Vagina (tissue), 2 donors: Measurements from ENCODE around the gene DCLK2. TPM values are rescaled to one million over a fixed set of nuclear protein-coding genes. Genes with fewer than 3 reads are reported as not detected.

Source experiments
- DNase-seq, 2 donors: peaks; one replicate each; pipeline ENCODE4 v3.0.0-alpha.2; 2017; ENCODE audit errors: extremely low spot score in 2 of 2
- H3K27ac ChIP-seq: fragments of 200-600 bp; sonication (generic); one replicate; pipeline ENCODE4 v1.5.1; 2019
- H3K27me3 ChIP-seq: fragments of 200-600 bp; sonication (generic); one replicate; pipeline ENCODE4 v1.5.1; 2019
- H3K36me3 ChIP-seq, 2 donors: fragments of 200-600 bp; sonication (generic); one replicate each; pipeline ENCODE4 v1.5.1; 2017 to 2019
- H3K4me1 ChIP-seq: fragments of 200-600 bp; sonication (generic); one replicate; pipeline ENCODE4 v1.5.1; 2019
- H3K4me3 ChIP-seq, 2 donors: fragments of 200-600 bp; sonication (generic); 1 replicate in 1 of 2; 2 replicates in 1 of 2; pipeline ENCODE4 v1.5.1; 2016 to 2019
- H3K9me3 ChIP-seq: fragments of 200-600 bp; sonication (generic); one replicate; pipeline ENCODE4 v1.5.1; 2019
- POLR2A ChIP-seq, 2 donors: fragments of 450-650 bp; IDR thresholded peaks; one replicate each; pipeline ENCODE4 v1.6.1; 2017; ENCODE audit warnings: antibody characterized with exemption in 2 of 2, mild to moderate bottlenecking in 2 of 2, moderate library complexity in 2 of 2
- POLR2AphosphoS5 ChIP-seq, 2 donors: sonication (generic); formaldehyde crosslinking; IDR thresholded peaks; one replicate each; pipeline ENCODE4 v1.9.0; 2017; ENCODE audit warnings: antibody characterized with exemption in 2 of 2, mild to moderate bottlenecking in 2 of 2, low read depth in 1 of 2; ENCODE audit not compliant: insufficient read depth in 1 of 2
- intact Hi-C: fragments of 100-400 bp; cut with DNase I; formaldehyde crosslinking; loops from one replicate; pipeline ENCODE4 v1.15.1; 2023
- total RNA-seq: library from RNA; depleted of rRNA; stranded (reverse); fragments of >200 nt; gene quantifications from one replicate; pipeline ENCODE4 v1.2.3, GENCODE V29; 2016
- TF ChIP-seq, protein P1 (sequence below), 3 experiments: fragments of 450-650 bp in 2 of 3; fragments of 200-600 bp in 1 of 3; sonication (generic) in 1 of 3; IDR thresholded peaks; one replicate each; pipeline ENCODE4 v1.5.1; 2017 to 2019; ENCODE audit warnings: antibody characterized with exemption in 3 of 3, mild to moderate bottlenecking in 2 of 3, moderate library complexity in 2 of 3

Gene DCLK2
- total RNA-seq, 1 donor from 2014 or later: 5.9 TPM

- TF ChIP-seq POLR2A (IDR thresholded peaks at IDR 0.05) (no peak), POLR2AphosphoS5 (IDR thresholded peaks at IDR 0.05; ENCODE audit: insufficient read depth in 1 of 2, low read depth in 1 of 2) (no peak)
- TF ChIP-seq, protein P1, sequence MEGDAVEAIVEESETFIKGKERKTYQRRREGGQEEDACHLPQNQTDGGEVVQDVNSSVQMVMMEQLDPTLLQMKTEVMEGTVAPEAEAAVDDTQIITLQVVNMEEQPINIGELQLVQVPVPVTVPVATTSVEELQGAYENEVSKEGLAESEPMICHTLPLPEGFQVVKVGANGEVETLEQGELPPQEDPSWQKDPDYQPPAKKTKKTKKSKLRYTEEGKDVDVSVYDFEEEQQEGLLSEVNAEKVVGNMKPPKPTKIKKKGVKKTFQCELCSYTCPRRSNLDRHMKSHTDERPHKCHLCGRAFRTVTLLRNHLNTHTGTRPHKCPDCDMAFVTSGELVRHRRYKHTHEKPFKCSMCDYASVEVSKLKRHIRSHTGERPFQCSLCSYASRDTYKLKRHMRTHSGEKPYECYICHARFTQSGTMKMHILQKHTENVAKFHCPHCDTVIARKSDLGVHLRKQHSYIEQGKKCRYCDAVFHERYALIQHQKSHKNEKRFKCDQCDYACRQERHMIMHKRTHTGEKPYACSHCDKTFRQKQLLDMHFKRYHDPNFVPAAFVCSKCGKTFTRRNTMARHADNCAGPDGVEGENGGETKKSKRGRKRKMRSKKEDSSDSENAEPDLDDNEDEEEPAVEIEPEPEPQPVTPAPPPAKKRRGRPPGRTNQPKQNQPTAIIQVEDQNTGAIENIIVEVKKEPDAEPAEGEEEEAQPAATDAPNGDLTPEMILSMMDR (IDR thresholded peaks at IDR 0.05): no peak
- intact Hi-C loops: no loop called here
Observed at GRCh38 chr4:150068300-150068960, 9.8 kb upstream of the DCLK2 start.

DNA sequence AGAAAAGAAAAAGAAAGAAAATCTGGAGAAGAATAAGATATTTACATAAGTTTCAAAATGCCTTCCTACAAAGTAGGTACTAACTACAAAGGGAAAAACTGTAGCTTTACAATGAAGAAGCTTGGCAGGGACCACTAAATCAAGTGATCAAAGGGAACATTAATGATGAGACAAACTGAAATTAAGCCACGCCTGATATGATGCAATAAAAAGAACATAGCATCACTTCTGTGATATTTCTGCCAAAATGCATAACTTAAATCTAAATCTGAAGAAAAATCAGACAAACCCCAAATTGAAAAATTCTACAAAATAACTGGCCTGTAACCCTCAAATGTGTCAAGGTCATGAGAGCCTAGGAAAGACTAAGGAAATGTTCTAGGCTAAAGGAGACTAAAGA lies 8.9 kb upstream of the DCLK2 start:
- H3K4me3 ChIP-seq: no peak overlapping the region
- no peak for TF ChIP-seq POLR2AphosphoS5 (IDR thresholded peaks at IDR 0.05; ENCODE audit: insufficient read depth in 1 of 2, low read depth in 1 of 2)
- TF ChIP-seq, protein P1 (IDR thresholded peaks at IDR 0.05): no peak
- TF ChIP-seq POLR2A (IDR thresholded peaks at IDR 0.05): no peak
- intact Hi-C loops: no loop called here
- H3K27me3 ChIP-seq: no peaks in the 10 kb centered on the region
- H3K36me3 ChIP-seq: no peaks in the 10 kb centered on the region
- no peak for DNase-seq
- no peaks in the 10 kb centered on the region for H3K9me3 ChIP-seq
- H3K4me1 ChIP-seq: no peaks in the 10 kb centered on the region
- no peak overlapping the region for H3K27ac ChIP-seq

More at GRCh38 chr4:150068300-150068960, 9.8 kb upstream of the DCLK2 start:
- Histone ChIP-seq H3K9me3 (no peaks in the 10 kb centered on the region), H3K27me3 (no peaks in the 10 kb centered on the region), H3K36me3 (no peaks in the 10 kb centered on the region), H3K4me3 (no peak overlapping the region), H3K27ac (no peak overlapping the region), H3K4me1 (no peaks in the 10 kb centered on the region)
- DNase-seq: no peak

GRCh38 chr4:150070464-150071170 lies 7.6 kb upstream of the DCLK2 start:
- intact Hi-C loops: no loop called here

GRCh38 chr4:150072471-150072870 lies 5.8 kb upstream of the DCLK2 start:
- no peak overlapping the region for H3K27ac ChIP-seq
- no peak overlapping the region for H3K4me3 ChIP-seq
- H3K36me3 ChIP-seq: no peaks in the 10 kb centered on the region
- H3K9me3 ChIP-seq: no peaks in the 10 kb centered on the region
- H3K4me1 ChIP-seq: peaks cover 3% of the 10 kb centered on the region
- intact Hi-C loops: no loop called here
- DNase-seq: no peak
- no peaks in the 10 kb centered on the region for H3K27me3 ChIP-seq
- TF ChIP-seq POLR2AphosphoS5 (IDR thresholded peaks at IDR 0.05; ENCODE audit: insufficient read depth in 1 of 2, low read depth in 1 of 2): no peak

More at GRCh38 chr4:150070464-150071170, 7.6 kb upstream of the DCLK2 start:
- no peak overlapping the region for H3K27ac ChIP-seq
- TF ChIP-seq POLR2A (IDR thresholded peaks at IDR 0.05) (no peak), POLR2AphosphoS5 (IDR thresholded peaks at IDR 0.05; ENCODE audit: insufficient read depth in 1 of 2, low read depth in 1 of 2) (no peak)
- TF ChIP-seq, protein P1 (IDR thresholded peaks at IDR 0.05): no peak
- no peak overlapping the region for H3K4me3 ChIP-seq
- no peaks in the 10 kb centered on the region for H3K9me3 ChIP-seq
- H3K4me1 ChIP-seq: no peaks in the 10 kb centered on the region
- DNase-seq: no peak
- no peaks in the 10 kb centered on the region for H3K36me3 ChIP-seq
- H3K27me3 ChIP-seq: no peaks in the 10 kb centered on the region

DNA sequence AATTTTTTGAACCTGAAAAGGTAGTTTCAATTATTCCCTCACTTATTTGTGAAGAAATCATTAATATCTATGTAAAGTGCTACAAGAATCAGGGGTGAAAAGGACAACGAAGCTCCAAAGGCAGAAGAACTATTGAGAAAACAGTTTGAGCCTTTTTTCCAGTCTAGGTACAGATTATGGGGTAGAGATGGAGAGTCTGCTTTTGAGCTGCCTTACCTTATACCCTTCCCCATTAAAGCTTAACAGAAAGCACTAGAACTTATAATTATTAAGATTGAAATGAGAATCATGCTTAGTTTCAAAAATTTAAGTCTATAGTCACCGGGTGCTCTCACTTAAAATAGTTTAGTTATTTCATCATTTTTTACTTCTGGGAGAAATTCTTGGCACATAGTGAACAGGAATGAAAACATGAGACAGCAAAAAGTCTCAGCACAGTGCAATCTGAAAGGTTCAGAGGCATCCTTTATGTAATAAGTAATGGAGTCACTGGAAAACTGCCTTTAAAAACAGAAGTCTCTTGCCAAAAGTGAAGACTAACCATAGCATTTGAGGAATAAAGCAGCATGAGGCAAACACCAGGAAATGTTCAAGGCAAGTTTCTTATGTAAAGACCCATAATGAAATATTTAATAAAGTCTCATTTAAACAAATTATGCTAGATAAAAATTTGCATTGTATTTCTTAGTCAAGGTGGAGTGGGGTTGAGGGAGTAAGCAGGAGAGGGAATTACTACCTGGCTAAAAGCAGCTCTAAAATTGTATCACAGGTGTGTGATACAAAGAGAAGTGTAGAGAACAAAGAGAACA lies 5.1 kb upstream of the DCLK2 start:
- no peak overlapping the region for H3K27ac ChIP-seq
- intact Hi-C loops: no loop called here
- peaks cover 8% of the 10 kb centered on the region for H3K4me1 ChIP-seq
- no peaks in the 10 kb centered on the region for H3K36me3 ChIP-seq
- no peak overlapping the region for H3K4me3 ChIP-seq
- TF ChIP-seq POLR2A (IDR thresholded peaks at IDR 0.05): no peak
- TF ChIP-seq, protein P1 (IDR thresholded peaks at IDR 0.05): no peak
- peak in 1 of 2 donors; percentile 74 for TF ChIP-seq POLR2AphosphoS5 (IDR thresholded peaks at IDR 0.05; ENCODE audit: insufficient read depth in 1 of 2, low read depth in 1 of 2)
- H3K27me3 ChIP-seq: no peaks in the 10 kb centered on the region
- H3K9me3 ChIP-seq: no peaks in the 10 kb centered on the region
- DNase-seq: no peak
